Measurements from ENCODE around the gene CTIF. TPM values are rescaled to one million over a fixed set of nuclear protein-coding genes. Genes with fewer than 3 reads are reported as not detected.
"Not testable (repeated sequence)": the region's sequence is repeated elsewhere in the genome, so short reads cannot be mapped to it uniquely, and the experiment has no call there.

The CTIF gene
- total RNA-seq, 1 donor from 2014 or later, result 4.2 TPM

- intact Hi-C loops (cut with micrococcal nuclease), result no loop called here
Measured at GRCh38 chr18:48859311-48860268, 320.8 kb downstream of the CTIF start.

DNA sequence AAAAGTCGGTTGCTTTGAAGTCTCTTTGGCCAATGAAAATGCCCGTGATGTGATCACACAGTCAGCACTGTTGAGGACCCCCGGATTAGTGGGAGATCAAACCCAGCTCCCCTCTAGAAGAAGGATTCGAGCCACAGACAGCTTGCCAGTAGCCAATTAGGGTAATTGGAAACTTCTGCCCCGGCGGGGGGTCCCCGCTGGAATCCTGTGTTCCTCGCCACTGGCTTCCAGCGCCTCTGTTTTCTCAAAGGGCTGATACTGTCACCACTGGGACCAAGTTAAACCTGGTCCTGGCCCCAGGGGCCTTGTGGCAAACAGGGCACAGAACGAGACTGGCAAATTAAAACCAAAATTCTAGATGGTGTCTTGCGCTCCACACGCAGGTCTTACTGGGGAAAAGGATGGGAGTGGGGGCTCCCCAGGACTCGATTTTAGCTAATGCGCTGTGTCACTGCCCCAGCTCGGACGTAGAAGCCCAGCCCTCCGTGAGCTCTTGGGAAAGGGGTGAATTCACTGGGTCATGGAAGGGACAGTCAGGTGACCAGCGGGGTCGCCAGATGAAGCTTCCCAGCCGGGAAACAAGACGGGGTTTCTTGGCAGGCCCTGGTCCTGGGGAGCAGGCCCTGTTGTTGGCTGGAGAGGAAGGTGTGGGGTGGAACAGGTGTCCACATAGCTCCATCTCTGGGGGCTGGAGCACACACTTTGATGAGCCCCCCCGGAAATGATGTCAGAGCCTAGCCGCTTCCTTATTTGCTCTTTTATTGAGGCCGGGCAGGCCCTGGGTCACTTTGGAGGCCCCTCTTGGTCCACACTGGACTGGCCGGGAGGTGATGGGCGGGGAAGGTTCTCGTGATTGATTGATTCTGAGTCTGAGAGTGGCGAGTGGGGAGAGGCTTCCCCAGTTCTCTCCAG, 321.7 kb downstream of the CTIF start:
- intact Hi-C loops (cut with micrococcal nuclease), result no loop called here

- intact Hi-C loops (cut with micrococcal nuclease), result no loop called here
Measured at GRCh38 chr18:48861181-48861708, 322.4 kb downstream of the CTIF start.

- intact Hi-C loops (cut with micrococcal nuclease), result no loop called here
Measured at GRCh38 chr18:48862132-48862531, 323.3 kb downstream of the CTIF start.

DNA sequence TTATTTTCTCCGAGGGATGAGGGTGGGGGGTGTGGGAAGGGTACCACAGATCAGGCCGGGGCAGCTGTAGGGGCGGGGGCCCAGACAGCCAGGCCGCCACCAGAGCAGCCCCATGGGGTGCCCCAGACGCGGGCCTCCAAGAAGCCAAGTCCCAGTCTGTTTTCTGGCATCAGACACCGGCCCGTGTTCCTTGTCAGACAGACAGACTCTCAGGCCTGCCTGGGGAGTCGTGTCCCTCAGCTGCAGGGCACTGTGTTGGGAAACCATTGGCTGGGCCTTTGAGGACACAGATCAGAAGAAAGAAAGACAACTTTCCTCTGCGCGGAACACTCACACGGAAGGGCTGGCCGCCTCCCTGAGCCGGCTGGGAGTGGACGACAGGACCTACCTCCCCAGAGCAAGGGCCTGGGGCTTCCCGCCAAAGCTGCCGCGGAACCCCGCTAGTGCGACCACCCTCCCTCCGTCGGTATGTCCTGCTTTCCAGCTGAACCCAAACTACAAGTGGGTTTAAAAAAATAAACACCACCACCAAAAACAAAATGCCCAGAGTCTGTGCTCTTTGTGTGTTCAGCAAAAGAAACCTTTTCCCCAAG, 323.9 kb downstream of the CTIF start:
- intact Hi-C loops (cut with micrococcal nuclease), result no loop called here

GRCh38 chr18:48863432-48864065, 324.7 kb downstream of the CTIF start:
- intact Hi-C loops (cut with micrococcal nuclease), result no loop called here

GRCh38 chr18:48864876-48865275, 326.0 kb downstream of the CTIF start:
- intact Hi-C loops (cut with micrococcal nuclease), result no loop called here

- intact Hi-C loops (cut with micrococcal nuclease), result no loop called here
Measured at GRCh38 chr18:48866028-48866733, 327.4 kb downstream of the CTIF start.

DNA sequence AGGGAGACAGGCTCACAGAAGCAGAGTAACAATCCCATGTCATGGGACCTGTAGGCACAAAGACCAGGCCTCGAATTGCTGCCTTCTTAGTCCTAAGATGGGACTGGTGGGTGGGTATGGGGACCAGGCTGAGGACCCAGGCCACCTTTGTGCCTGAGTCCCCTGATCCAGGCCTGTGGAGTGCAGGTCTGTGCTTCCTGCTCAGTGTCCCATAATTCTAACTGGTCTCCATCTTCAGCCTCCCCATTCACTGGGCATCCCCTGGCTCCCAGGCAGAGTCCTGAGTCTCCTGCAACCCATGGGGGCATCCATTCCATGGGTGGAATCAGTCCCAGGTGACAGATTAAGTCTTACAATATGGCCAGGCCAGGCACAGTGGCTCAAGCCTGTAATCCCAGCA, 328.0 kb downstream of the CTIF start:
- intact Hi-C loops (cut with micrococcal nuclease), result no loop called here

DNA sequence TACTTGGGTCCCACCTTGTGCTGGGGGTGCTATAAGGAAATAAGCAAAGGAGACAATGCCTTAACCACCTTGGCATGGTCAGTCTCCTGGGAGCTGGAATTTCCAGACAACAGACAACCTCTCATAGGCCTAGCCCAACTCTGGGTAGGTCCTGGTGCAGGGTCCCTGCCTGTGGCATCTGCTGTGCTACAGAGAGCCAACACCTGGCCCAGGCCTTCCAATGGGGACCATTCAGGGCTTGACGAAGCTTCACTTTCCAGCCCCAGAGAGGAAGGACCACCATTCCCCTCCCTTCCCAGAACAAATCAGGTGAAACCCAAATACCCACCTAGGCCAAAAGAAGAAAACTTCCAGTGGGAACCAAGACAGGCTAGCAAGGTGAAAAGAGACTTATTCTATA, 329.1 kb downstream of the CTIF start:
- intact Hi-C loops (cut with micrococcal nuclease), result loop anchor here (1.0 to 2.0 kb wide), 7 partner anchors 25 to 91 kb away; no protein-coding TSS in a partner anchor

GRCh38 chr18:48868468-48869466, 329.9 kb downstream of the CTIF start:
- intact Hi-C loops (cut with micrococcal nuclease), result loop anchor here (1.0 to 2.0 kb wide), 7 partner anchors 26 to 91 kb away; no protein-coding TSS in a partner anchor

- intact Hi-C loops (cut with micrococcal nuclease), result loop anchor here (2.0 kb wide), 5 partner anchors 27 to 79 kb away; no protein-coding TSS in a partner anchor
Measured at GRCh38 chr18:48869591-48869990, 330.8 kb downstream of the CTIF start.

- intact Hi-C loops (cut with micrococcal nuclease), result not testable (repeated sequence)
Measured at GRCh38 chr18:48870926-48871325, 332.1 kb downstream of the CTIF start.

DNA sequence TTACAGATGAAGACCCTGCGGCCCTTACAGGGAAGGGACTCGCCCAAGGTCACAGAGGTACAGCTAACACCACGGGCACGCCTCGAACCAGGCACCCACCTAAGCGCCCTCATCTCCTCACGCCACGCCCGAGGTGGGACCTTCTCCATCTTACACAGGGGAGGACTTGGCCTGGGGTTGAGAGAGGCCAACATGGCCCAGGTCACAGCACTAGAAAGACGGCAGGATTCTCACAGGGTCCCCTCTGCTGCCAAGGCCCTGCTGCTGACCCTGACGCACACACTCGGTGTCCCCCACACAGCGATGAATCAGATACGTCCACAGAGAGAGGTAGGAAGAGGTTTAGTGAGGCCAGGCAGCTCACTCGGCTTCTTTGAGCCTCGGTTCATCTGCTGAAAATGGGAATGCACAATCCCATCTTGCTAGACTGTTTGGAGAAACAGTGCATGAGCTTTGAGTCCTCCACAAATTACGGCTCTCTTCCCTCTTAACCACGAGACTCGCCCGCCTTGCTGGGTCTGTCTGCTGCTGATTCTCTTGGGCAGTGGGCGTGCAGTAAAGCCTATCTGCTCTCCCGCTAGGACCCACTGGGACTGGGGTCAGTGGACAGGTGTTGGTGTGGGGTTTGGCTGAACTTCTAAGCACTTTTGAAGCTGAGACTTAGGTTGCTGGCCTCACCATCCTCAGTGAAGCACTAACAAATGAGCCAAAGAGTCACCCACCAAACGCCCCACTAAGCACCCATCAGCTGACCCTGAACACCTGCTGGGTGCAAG, 332.7 kb downstream of the CTIF start:
- intact Hi-C loops (cut with micrococcal nuclease), result no loop called here

DNA sequence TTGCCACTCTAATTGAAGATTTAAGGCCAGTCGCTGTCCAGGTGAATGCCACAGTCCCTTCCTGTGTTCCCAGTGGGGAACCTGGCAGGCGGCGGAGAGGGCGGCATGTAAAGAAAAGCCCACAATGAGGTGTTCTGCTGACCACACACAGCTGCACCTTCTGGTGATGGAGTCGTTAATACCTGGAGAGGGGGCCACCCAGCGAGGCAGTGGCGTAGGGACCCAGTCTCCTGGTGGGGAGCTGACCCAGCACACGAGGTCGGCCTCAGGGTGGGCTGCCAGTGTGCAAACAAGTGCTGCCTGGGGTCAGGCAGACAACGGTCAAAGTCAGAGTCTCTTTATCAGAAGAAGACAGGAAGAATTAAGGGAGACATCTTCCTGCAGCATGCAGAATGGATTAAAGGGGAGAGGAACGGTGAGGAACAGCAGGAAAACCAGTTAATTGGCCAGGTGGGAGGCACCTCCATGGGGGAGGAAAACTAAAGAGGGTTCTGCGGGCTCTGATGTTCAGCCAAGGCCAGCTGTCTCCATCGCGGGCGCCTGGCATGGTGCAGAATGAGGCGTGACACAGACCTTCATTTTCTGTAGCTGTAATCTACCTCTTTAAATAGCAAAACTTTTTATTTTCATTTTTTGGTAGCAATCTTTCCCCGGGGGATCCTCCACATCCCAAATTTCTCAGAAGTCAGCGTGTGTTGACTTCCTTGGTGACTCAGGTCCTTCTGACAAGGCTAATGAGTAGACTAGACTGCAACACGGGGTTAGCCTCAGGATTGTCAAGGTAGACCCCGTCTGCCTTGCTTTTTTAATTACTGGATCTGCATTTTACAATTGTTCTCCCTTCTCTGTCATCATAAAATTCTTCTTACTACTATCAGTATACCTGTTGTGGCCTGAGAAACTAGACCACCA, 333.7 kb downstream of the CTIF start:
- intact Hi-C loops (cut with micrococcal nuclease), result no loop called here

- intact Hi-C loops (cut with micrococcal nuclease), result no loop called here
Measured at GRCh38 chr18:48874233-48874632, 335.4 kb downstream of the CTIF start.

- intact Hi-C loops (cut with micrococcal nuclease), result no loop called here
Measured at GRCh38 chr18:48874701-48875162, 335.9 kb downstream of the CTIF start.
